ENCODE measurements around the gene QTRT2.

The QTRT2 gene

GRCh38 chr3:114078126-114078525, 21.6 kb downstream of the QTRT2 start:
- no peak for DNase-seq (ENCODE audit: low read depth, low spot score)

GRCh38 chr3:114079761-114080160, 23.2 kb downstream of the QTRT2 start:
- DNase-seq (ENCODE audit: low read depth, low spot score), result no peak

GRCh38 chr3:114080201-114080600, 23.7 kb downstream of the QTRT2 start:
- no peak for DNase-seq (ENCODE audit: low read depth, low spot score)

GRCh38 chr3:114081037-114081436, 24.5 kb downstream of the QTRT2 start:
- DNase-seq (ENCODE audit: low read depth, low spot score), result no peak

- no peak for DNase-seq (ENCODE audit: low read depth, low spot score)
Measured at GRCh38 chr3:114083112-114083511, 26.6 kb downstream of the QTRT2 start.

- DNase-seq (ENCODE audit: low read depth, low spot score), result no peak
Measured at GRCh38 chr3:114086356-114086755, 29.8 kb downstream of the QTRT2 start.

- no peak for DNase-seq (ENCODE audit: low read depth, low spot score)
Measured at GRCh38 chr3:114089675-114090074, 33.1 kb downstream of the QTRT2 start.

GRCh38 chr3:114092151-114093015, 35.8 kb downstream of the QTRT2 start:
- DNase-seq (ENCODE audit: low read depth, low spot score), result no peak

GRCh38 chr3:114093016-114093380, 36.5 kb downstream of the QTRT2 start:
- no peak for DNase-seq (ENCODE audit: low read depth, low spot score)

GRCh38 chr3:114093596-114093995, 37.1 kb downstream of the QTRT2 start:
- DNase-seq (ENCODE audit: low read depth, low spot score), result no peak

GRCh38 chr3:114095796-114096195, 39.3 kb downstream of the QTRT2 start:
- no peak for DNase-seq (ENCODE audit: low read depth, low spot score)

- no peak for DNase-seq (ENCODE audit: low read depth, low spot score)
Measured at GRCh38 chr3:114101101-114101500, 44.6 kb downstream of the QTRT2 start.

- no peak for DNase-seq (ENCODE audit: low read depth, low spot score)
Measured at GRCh38 chr3:114103181-114103580, 46.6 kb downstream of the QTRT2 start.

- DNase-seq (ENCODE audit: low read depth, low spot score), result no peak
Measured at GRCh38 chr3:114103858-114104257, 47.3 kb downstream of the QTRT2 start.

GRCh38 chr3:114104414-114104813, 47.9 kb downstream of the QTRT2 start:
- no peak for DNase-seq (ENCODE audit: low read depth, low spot score)

- no peak for DNase-seq (ENCODE audit: low read depth, low spot score)
Measured at GRCh38 chr3:114108137-114108536, 51.6 kb downstream of the QTRT2 start.

- no peak for DNase-seq (ENCODE audit: low read depth, low spot score)
Measured at GRCh38 chr3:114110439-114110838, 53.9 kb downstream of the QTRT2 start.

GRCh38 chr3:114111060-114111770, 54.7 kb downstream of the QTRT2 start:
- DNase-seq (ENCODE audit: low read depth, low spot score), result no peak

GRCh38 chr3:114112696-114113095, 56.2 kb downstream of the QTRT2 start:
- no peak for DNase-seq (ENCODE audit: low read depth, low spot score)

- DNase-seq (ENCODE audit: low read depth, low spot score), result no peak
Measured at GRCh38 chr3:114114719-114115118, 58.2 kb downstream of the QTRT2 start.

GRCh38 chr3:114115143-114115542, 58.6 kb downstream of the QTRT2 start:
- no peak for DNase-seq (ENCODE audit: low read depth, low spot score)

GRCh38 chr3:114119776-114120175, 63.2 kb downstream of the QTRT2 start:
- DNase-seq (ENCODE audit: low read depth, low spot score), result no peak

- DNase-seq (ENCODE audit: low read depth, low spot score), result no peak
Measured at GRCh38 chr3:114120211-114120610, 63.7 kb downstream of the QTRT2 start.

Measured in iPS DF 19.7 (cell line).